HFF-Myc (cell line): ENCODE data around the gene CAMTA1.

Experiments used
- DNase-seq: peaks from one replicate; pipeline ENCODE4 v3.0.0-alpha.2; 2011; ENCODE audit warnings: low read depth; ENCODE audit errors: extremely low read depth
- H3K4me3 ChIP-seq: replicated peaks from 2 replicates; pipeline ENCODE4 v1.5.1; 2011; ENCODE audit warnings: low read depth, mild to moderate bottlenecking, control low read depth, low read length
- CTCF ChIP-seq: IDR thresholded peaks from 2 replicates; pipeline ENCODE4 v1.5.1; 2012; ENCODE audit warnings: mild to moderate bottlenecking, low read depth, low read length, control low read depth; ENCODE audit errors: missing control alignments

CAMTA1 gene

GRCh38 chr1:7475691-7476090, 690.4 kb downstream of the CAMTA1 start:
- no peak overlapping the region for H3K4me3 ChIP-seq
- no peak for TF ChIP-seq CTCF
- no peak for DNase-seq

GRCh38 chr1:7476402-7476801, 691.1 kb downstream of the CAMTA1 start:
- no peak for TF ChIP-seq CTCF
- no peak for DNase-seq
- no peak overlapping the region for H3K4me3 ChIP-seq

GRCh38 chr1:7476861-7477547, 691.8 kb downstream of the CAMTA1 start:
- H3K4me3 ChIP-seq = no peak overlapping the region
- TF ChIP-seq CTCF = no peak
- DNase-seq = no peak

GRCh38 chr1:7477593-7477992, 692.3 kb downstream of the CAMTA1 start:
- H3K4me3 ChIP-seq = no peak overlapping the region
- no peak for DNase-seq
- TF ChIP-seq CTCF = no peak

- no peak for DNase-seq
- TF ChIP-seq CTCF = no peak
- H3K4me3 ChIP-seq = no peak overlapping the region
Measured at GRCh38 chr1:7478142-7478790, 693.0 kb downstream of the CAMTA1 start.

GRCh38 chr1:7478809-7479499, 693.7 kb downstream of the CAMTA1 start:
- DNase-seq = no peak
- TF ChIP-seq CTCF = no peak
- H3K4me3 ChIP-seq = no peak overlapping the region
